Testis (tissue), 2 donors: ENCODE measurements around the gene TIGD3.

Experiments used
- POLR2A ChIP-seq: fragments of 450-650 bp; IDR thresholded peaks from one replicate; pipeline ENCODE4 v1.6.1; 2017; ENCODE audit warnings: antibody characterized with exemption, mild to moderate bottlenecking, moderate library complexity
- TF ChIP-seq, protein P1 (sequence below), 3 experiments: fragments of 450-650 bp in 2 of 3; fragments of 200-600 bp in 1 of 3; sonication (generic) in 1 of 3; IDR thresholded peaks; one replicate each; pipeline ENCODE4 v1.5.1; 2016 to 2019; ENCODE audit warnings: antibody characterized with exemption in 3 of 3, mild to moderate bottlenecking in 2 of 3, moderate library complexity in 1 of 3

DNA sequence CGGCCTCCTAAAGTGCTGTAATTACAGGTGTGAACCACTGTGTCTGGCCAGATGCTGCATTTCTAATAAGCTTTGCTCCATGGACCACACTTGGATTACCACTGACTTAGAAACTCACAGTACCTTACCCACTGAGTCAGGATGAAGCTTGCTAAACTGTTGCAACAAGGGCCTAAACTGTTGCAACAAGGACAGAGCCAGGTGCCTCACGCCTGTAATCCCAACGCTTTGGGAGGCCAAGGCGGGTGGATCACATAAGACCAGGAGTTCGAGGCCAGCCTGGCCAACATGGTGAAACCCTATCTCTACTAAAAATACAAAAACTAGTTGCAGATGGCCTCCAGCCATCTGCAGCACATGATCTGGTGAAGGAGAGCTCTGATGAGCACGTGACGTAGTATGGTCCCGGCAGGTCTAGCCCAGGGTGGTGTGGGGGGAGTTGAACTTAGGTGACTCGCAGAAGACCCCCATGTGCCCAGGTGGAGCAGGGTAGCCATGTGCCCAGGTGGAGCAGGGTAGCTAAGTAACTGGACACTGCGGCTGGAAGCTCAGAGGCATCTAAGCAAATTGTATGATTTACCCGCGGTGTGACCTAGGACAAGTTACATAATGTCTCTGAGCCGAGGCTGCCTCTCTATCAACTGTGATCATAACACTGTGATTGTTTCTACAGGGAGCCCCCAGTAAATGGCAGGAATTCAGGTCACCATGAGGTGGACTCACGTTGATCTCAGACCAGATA, 19.5 kb downstream of the TIGD3 start:
- no peak for TF ChIP-seq POLR2A
- TF ChIP-seq, protein P1, sequence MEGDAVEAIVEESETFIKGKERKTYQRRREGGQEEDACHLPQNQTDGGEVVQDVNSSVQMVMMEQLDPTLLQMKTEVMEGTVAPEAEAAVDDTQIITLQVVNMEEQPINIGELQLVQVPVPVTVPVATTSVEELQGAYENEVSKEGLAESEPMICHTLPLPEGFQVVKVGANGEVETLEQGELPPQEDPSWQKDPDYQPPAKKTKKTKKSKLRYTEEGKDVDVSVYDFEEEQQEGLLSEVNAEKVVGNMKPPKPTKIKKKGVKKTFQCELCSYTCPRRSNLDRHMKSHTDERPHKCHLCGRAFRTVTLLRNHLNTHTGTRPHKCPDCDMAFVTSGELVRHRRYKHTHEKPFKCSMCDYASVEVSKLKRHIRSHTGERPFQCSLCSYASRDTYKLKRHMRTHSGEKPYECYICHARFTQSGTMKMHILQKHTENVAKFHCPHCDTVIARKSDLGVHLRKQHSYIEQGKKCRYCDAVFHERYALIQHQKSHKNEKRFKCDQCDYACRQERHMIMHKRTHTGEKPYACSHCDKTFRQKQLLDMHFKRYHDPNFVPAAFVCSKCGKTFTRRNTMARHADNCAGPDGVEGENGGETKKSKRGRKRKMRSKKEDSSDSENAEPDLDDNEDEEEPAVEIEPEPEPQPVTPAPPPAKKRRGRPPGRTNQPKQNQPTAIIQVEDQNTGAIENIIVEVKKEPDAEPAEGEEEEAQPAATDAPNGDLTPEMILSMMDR (IDR thresholded peaks at IDR 0.05), result no peak
